HG02943 (cell line): ENCODE measurements around the gene GAD1.

ENCODE experiments used
- ATAC-seq: cut with Tn5 transposase; IDR thresholded peaks from one replicate; pipeline ENCODE4 v1.9.1; 2021; ENCODE audit warnings: mild to moderate bottlenecking, low read depth, moderate library complexity; ENCODE audit not compliant: unreplicated experiment

GAD1 gene

GRCh38 chr2:170887496-170887895, 70.8 kb downstream of the GAD1 start:
- ATAC-seq: no peak

- no peak for ATAC-seq
Observed at GRCh38 chr2:170887896-170888295, 71.2 kb downstream of the GAD1 start.

- ATAC-seq: no peak
Observed at GRCh38 chr2:170891893-170892292, 75.2 kb downstream of the GAD1 start.

GRCh38 chr2:170892391-170892951, 75.8 kb downstream of the GAD1 start:
- no peak for ATAC-seq

GRCh38 chr2:170895023-170895757, 78.5 kb downstream of the GAD1 start:
- ATAC-seq: no peak

- ATAC-seq: no peak
Observed at GRCh38 chr2:170896622-170897021, 79.9 kb downstream of the GAD1 start.

- ATAC-seq: no peak
Observed at GRCh38 chr2:170897108-170897507, 80.4 kb downstream of the GAD1 start.

GRCh38 chr2:170905864-170906263, 89.2 kb downstream of the GAD1 start:
- no peak for ATAC-seq
